MM.1S (cell line): ENCODE measurements around the gene LRRC49.

ENCODE experiments used
- EZH2 ChIP-seq: fragments of 300-600 bp; sonication (generic); optimal IDR thresholded peaks from 2 replicates; pipeline ENCODE3; 2017; ENCODE audit warnings: low read depth, mild to moderate bottlenecking, antibody characterized with exemption, low read length, mixed read lengths
- TF ChIP-seq, protein P1 (sequence below): fragments of 300-600 bp; sonication (generic); IDR thresholded peaks from 2 replicates; pipeline ENCODE4 v1.5.1; 2016; ENCODE audit warnings: antibody characterized with exemption, low read length, mixed read lengths

DNA sequence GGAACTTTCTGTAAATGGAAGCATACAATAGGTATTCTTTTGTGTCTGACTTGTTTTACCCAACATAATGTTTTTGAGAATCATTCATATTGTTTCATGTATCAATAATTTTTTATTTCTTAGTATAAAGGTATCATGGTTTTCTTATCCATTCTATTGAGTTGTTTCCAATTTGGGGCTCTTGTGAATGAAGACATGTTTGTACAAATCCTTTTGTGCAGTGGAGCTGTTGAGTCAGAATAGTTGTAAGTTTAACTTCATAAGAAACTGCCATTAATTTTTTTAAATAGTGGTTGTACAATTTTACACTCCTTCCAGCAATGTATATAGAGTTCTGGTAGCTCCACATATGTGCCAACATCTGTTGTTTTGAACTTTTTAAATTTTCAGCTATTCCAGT, 163.5 kb downstream of the LRRC49 start:
- no peak for TF ChIP-seq EZH2
- TF ChIP-seq, protein P1, sequence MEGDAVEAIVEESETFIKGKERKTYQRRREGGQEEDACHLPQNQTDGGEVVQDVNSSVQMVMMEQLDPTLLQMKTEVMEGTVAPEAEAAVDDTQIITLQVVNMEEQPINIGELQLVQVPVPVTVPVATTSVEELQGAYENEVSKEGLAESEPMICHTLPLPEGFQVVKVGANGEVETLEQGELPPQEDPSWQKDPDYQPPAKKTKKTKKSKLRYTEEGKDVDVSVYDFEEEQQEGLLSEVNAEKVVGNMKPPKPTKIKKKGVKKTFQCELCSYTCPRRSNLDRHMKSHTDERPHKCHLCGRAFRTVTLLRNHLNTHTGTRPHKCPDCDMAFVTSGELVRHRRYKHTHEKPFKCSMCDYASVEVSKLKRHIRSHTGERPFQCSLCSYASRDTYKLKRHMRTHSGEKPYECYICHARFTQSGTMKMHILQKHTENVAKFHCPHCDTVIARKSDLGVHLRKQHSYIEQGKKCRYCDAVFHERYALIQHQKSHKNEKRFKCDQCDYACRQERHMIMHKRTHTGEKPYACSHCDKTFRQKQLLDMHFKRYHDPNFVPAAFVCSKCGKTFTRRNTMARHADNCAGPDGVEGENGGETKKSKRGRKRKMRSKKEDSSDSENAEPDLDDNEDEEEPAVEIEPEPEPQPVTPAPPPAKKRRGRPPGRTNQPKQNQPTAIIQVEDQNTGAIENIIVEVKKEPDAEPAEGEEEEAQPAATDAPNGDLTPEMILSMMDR: no peak
